PC-3 (cell line): ENCODE measurements around the gene PIK3C3. TPM values are rescaled to one million over a fixed set of nuclear protein-coding genes. Genes with fewer than 3 reads are reported as not detected.
"Not testable (repeated sequence)": the region's sequence is repeated elsewhere in the genome, so short reads cannot be mapped to it uniquely, and the experiment has no call there.

Experiments
- ATAC-seq: fragments of 200-7000 bp; cut with Tn5 transposase; 2 replicates; pipeline ENCODE4 v1.9.1; 2020; ENCODE audit warnings: mild to moderate bottlenecking, moderate library complexity
- BruUV-seq: library from RNA; stranded (reverse); fragments of 400-500 nt; replicated peaks from 2 replicates; lab custom pipeline; 2021; lab: Mats Ljungman, UMichigan
- CTCF ChIA-PET: fragments of 300-600 bp; sonication (Branson Sonifier 250); formaldehyde crosslinking; loops from one replicate; lab custom pipeline; 2022; ENCODE audit warnings: antibody characterized with exemption; lab: Charles Lee
- POLR2A ChIA-PET: fragments of 300-600 bp; sonication (Branson Sonifier 250); formaldehyde crosslinking; loops from one replicate; lab custom pipeline; 2022; ENCODE audit warnings: antibody characterized with exemption; ENCODE audit not compliant: unreplicated experiment; lab: Charles Lee
- DNase-seq: peaks from one replicate; pipeline ENCODE4 v3.0.0-alpha.2; 2015
- H2AFZ ChIP-seq: fragments of 300-600 bp; sonication (generic); 2 replicates; pipeline ENCODE4 v1.6.0; 2016; ENCODE audit warnings: antibody characterized with exemption, low read length
- H3F3A ChIP-seq: fragments of 300-600 bp; sonication (generic); one replicate; pipeline ENCODE4 v1.6.0; 2017; ENCODE audit warnings: antibody characterized with exemption, low read length, control low read depth, mild to moderate bottlenecking; ENCODE audit not compliant: unreplicated experiment
- H3K27ac ChIP-seq: fragments of 300-600 bp; sonication (generic); 2 replicates; pipeline ENCODE4 v1.5.1; 2016; ENCODE audit warnings: mild to moderate bottlenecking, low read length
- H3K27me3 ChIP-seq: fragments of 300-600 bp; sonication (generic); 2 replicates; pipeline ENCODE4 v1.6.1; 2016; ENCODE audit warnings: low read length, mixed read lengths
- H3K36me3 ChIP-seq: fragments of 300-600 bp; sonication (generic); 2 replicates; pipeline ENCODE4 v1.6.1; 2016; ENCODE audit warnings: low read depth, mixed run types, low read length, mixed read lengths
- H3K4me1 ChIP-seq: fragments of 300-600 bp; sonication (generic); 2 replicates; pipeline ENCODE4 v1.5.1; 2016; ENCODE audit warnings: low read length; ENCODE audit not compliant: insufficient read depth
- H3K4me2 ChIP-seq: fragments of 300-600 bp; sonication (generic); 2 replicates; pipeline ENCODE4 v1.6.0; 2016; ENCODE audit warnings: low read length
- H3K4me3 ChIP-seq: fragments of 300-600 bp; sonication (generic); 2 replicates; pipeline ENCODE4 v1.5.1; 2016; ENCODE audit warnings: mild to moderate bottlenecking, low read length, mixed read lengths
- H3K79me2 ChIP-seq: fragments of 300-600 bp; sonication (generic); 2 replicates; pipeline ENCODE4 v1.6.1; 2017; ENCODE audit warnings: low read length, mixed read lengths
- H3K9ac ChIP-seq: fragments of 300-600 bp; sonication (generic); 2 replicates; pipeline ENCODE4 v1.6.0; 2016; ENCODE audit warnings: mild to moderate bottlenecking, low read length
- H3K9me2 ChIP-seq: fragments of 300-600 bp; sonication (generic); replicated peaks from 2 replicates; pipeline ENCODE4 v1.6.1; 2016; ENCODE audit warnings: mixed run types, low read length, mixed read lengths
- H3K9me3 ChIP-seq: fragments of 300-600 bp; sonication (generic); 2 replicates; pipeline ENCODE4 v1.6.1; 2016; ENCODE audit warnings: low read length, mixed read lengths
- H4K20me1 ChIP-seq: fragments of 300-600 bp; sonication (generic); 2 replicates; pipeline ENCODE4 v1.6.1; 2016; ENCODE audit warnings: low read length, mixed read lengths
- CTCF ChIP-seq: fragments of 300-600 bp; sonication (generic); conservative IDR thresholded peaks from 2 replicates; pipeline ENCODE4 v1.5.1; 2017; ENCODE audit warnings: antibody characterized with exemption, low read depth, mild to moderate bottlenecking, low read length
- EZH2 ChIP-seq: fragments of 300-600 bp; sonication (generic); IDR thresholded peaks from one replicate; pipeline ENCODE4 v1.6.1; 2017; ENCODE audit warnings: antibody characterized with exemption, mild to moderate bottlenecking, low read length; ENCODE audit not compliant: unreplicated experiment
- EZH2phosphoT487 ChIP-seq: fragments of 300-600 bp; sonication (generic); IDR thresholded peaks from 2 replicates; pipeline ENCODE4 v1.6.1; 2018; ENCODE audit warnings: mild to moderate bottlenecking, antibody characterized with exemption, low read length, borderline replicate concordance
- intact Hi-C: fragments of 100-400 bp; cut with micrococcal nuclease; formaldehyde crosslinking; loops from 2 replicates; pipeline ENCODE4 v1.9.0; 2023
- total RNA-seq: library from RNA; depleted of rRNA; stranded (reverse); fragments of >200 nt; gene quantifications from 2 replicates; pipeline ENCODE4 v1.2.3, GENCODE V29; 2014

Gene PIK3C3
- total RNA-seq, 1 experiment from 2014 or later: 25.9 TPM

GRCh38 chr18:42107691-42108450 lies 152.8 kb downstream of the PIK3C3 start:
- no peak overlapping the region for H3K9ac ChIP-seq
- POLR2A ChIA-PET: no interaction called here
- BruUV-seq: no TSS peak
- ATAC-seq (no peak), DNase-seq (no peak)
- H4K20me1 ChIP-seq: no peaks in the 10 kb centered on the region
- no peak overlapping the region for H3K4me3 ChIP-seq
- no peaks in the 10 kb centered on the region for H3K9me3 ChIP-seq
- no peaks in the 10 kb centered on the region for H3K9me2 ChIP-seq
- intact Hi-C loops: no loop called here
- no peak for TF ChIP-seq CTCF
- TF ChIP-seq EZH2: no peak
- TF ChIP-seq EZH2phosphoT487: no peak
- H3K27me3 ChIP-seq: no peaks in the 10 kb centered on the region
- H3K4me1 ChIP-seq: no peaks in the 10 kb centered on the region
- H2AFZ ChIP-seq: no peak overlapping the region
- no peaks in the 10 kb centered on the region for H3F3A ChIP-seq
- H3K27ac ChIP-seq: no peak overlapping the region
- no peaks in the 10 kb centered on the region for H3K79me2 ChIP-seq
- CTCF ChIA-PET: no interaction called here
- no peaks in the 10 kb centered on the region for H3K36me3 ChIP-seq
- H3K4me2 ChIP-seq: no peak overlapping the region

GRCh38 chr18:42112147-42112546 lies 157.1 kb downstream of the PIK3C3 start:
- H3K9ac ChIP-seq, H2AFZ ChIP-seq, H3K4me3 ChIP-seq, H3K9me2 ChIP-seq, POLR2A ChIA-PET, H3K36me3 ChIP-seq, DNase-seq, H3K9me3 ChIP-seq, H3K27me3 ChIP-seq, CTCF ChIA-PET, H3K4me1 ChIP-seq, H3K27ac ChIP-seq, H4K20me1 ChIP-seq, H3K4me2 ChIP-seq, BruUV-seq, ATAC-seq, H3K79me2 ChIP-seq, H3F3A ChIP-seq: not testable (repeated sequence)
- intact Hi-C loops: loop anchor here (2.0 to 5.0 kb wide), 4 partner anchors 59 to 1450 kb away; no protein-coding TSS in a partner anchor

- H3K4me1 ChIP-seq: no peaks in the 10 kb centered on the region
- ATAC-seq: peak; percentile 62
- H3K9ac ChIP-seq: no peak overlapping the region
- H3K4me3 ChIP-seq: no peak overlapping the region
- no peaks in the 10 kb centered on the region for H4K20me1 ChIP-seq
- no peaks in the 10 kb centered on the region for H3K79me2 ChIP-seq
- H2AFZ ChIP-seq: no peak overlapping the region
- no peaks in the 10 kb centered on the region for H3K27me3 ChIP-seq
- CTCF ChIA-PET: no interaction called here
- H3K9me3 ChIP-seq: no peaks in the 10 kb centered on the region
- H3K36me3 ChIP-seq: no peaks in the 10 kb centered on the region
- H3K9me2 ChIP-seq: no peaks in the 10 kb centered on the region
- BruUV-seq: no TSS peak
- no peaks in the 10 kb centered on the region for H3F3A ChIP-seq
- intact Hi-C loops: loop anchor here (2.0 to 5.0 kb wide), 4 partner anchors 60 to 1449 kb away; no protein-coding TSS in a partner anchor
- DNase-seq: peak; percentile 14
- no peak overlapping the region for H3K4me2 ChIP-seq
- POLR2A ChIA-PET: no interaction called here
- no peak overlapping the region for H3K27ac ChIP-seq
- TF ChIP-seq CTCF (no peak), EZH2 (no peak), EZH2phosphoT487 (no peak)
These were observed 157.8 kb downstream of the PIK3C3 start for GRCh38 chr18:42112657-42113420.
